ENCODE measurements around the gene WDR81.

Gene WDR81

DNA sequence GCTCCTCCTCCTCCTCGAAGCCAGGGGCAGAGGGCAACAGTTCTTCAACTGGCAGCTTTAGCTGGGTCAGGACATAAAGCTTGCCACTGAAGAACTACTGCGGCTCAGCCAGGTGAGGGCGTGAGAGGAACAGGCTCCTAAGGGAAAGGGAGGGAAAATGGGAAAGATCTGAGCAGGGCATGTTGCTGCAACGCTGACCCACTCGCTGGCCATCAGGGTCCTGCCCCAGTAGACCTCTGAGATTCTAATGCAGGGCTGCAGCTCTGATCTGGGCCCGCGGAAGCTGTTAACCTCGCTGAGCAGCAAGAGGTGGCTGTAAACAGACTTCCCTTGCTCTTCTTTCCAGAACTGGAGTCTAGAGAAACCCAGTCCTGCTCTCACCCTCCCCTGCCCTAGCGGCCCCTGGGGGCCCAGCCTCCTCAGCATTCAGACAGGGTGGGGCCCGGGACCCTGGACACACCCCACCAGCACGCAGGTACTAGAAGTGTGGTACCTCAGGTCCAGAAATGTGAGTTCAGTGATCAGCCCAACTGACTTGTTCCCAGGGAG is 10.6 kb upstream of the WDR81 start:
- peak; percentile 56 for DNase-seq (ENCODE audit: low read depth)
- TF ChIP-seq, protein P1, sequence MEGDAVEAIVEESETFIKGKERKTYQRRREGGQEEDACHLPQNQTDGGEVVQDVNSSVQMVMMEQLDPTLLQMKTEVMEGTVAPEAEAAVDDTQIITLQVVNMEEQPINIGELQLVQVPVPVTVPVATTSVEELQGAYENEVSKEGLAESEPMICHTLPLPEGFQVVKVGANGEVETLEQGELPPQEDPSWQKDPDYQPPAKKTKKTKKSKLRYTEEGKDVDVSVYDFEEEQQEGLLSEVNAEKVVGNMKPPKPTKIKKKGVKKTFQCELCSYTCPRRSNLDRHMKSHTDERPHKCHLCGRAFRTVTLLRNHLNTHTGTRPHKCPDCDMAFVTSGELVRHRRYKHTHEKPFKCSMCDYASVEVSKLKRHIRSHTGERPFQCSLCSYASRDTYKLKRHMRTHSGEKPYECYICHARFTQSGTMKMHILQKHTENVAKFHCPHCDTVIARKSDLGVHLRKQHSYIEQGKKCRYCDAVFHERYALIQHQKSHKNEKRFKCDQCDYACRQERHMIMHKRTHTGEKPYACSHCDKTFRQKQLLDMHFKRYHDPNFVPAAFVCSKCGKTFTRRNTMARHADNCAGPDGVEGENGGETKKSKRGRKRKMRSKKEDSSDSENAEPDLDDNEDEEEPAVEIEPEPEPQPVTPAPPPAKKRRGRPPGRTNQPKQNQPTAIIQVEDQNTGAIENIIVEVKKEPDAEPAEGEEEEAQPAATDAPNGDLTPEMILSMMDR (IDR thresholded peaks at IDR 0.05; ENCODE audit: low read length, missing control alignments): peak; percentile 50
- H3K4me3 ChIP-seq (replicated peaks; ENCODE audit: low read depth, low read length): peak overlapping the region; percentile 88

DNA sequence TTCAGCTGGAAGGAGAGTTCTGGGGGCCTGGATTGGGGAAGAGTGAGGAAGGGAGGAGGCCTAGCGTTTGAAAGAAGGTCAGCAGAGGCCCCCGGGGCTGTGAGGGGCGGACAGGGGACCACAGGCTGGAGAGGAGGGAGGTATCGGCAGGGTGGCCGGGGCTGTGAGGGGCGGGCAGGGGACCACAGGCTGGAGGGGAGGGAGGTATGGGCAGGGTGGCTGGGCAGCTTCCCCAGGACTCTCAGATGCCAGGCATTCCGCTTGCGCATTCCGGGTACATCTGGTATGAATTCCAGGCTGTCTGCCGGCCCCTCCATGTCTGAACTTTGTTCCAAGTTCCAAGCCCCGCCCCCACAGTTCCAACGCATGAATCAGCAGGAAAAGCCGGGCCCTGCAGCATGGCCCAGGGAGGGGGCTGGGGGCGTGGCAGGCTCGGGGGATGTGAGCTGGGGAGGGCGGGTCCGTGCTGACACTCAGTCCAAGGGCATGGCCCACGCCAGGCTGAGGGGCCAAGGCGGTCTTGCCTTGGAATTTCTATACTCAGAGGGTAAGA is 10.0 kb upstream of the WDR81 start:
- DNase-seq (ENCODE audit: low read depth): peak; percentile 98
- TF ChIP-seq, protein P1 (IDR thresholded peaks at IDR 0.05; ENCODE audit: low read length, missing control alignments): no peak
- peak overlapping the region; percentile 88 for H3K4me3 ChIP-seq (replicated peaks; ENCODE audit: low read depth, low read length)

DNA sequence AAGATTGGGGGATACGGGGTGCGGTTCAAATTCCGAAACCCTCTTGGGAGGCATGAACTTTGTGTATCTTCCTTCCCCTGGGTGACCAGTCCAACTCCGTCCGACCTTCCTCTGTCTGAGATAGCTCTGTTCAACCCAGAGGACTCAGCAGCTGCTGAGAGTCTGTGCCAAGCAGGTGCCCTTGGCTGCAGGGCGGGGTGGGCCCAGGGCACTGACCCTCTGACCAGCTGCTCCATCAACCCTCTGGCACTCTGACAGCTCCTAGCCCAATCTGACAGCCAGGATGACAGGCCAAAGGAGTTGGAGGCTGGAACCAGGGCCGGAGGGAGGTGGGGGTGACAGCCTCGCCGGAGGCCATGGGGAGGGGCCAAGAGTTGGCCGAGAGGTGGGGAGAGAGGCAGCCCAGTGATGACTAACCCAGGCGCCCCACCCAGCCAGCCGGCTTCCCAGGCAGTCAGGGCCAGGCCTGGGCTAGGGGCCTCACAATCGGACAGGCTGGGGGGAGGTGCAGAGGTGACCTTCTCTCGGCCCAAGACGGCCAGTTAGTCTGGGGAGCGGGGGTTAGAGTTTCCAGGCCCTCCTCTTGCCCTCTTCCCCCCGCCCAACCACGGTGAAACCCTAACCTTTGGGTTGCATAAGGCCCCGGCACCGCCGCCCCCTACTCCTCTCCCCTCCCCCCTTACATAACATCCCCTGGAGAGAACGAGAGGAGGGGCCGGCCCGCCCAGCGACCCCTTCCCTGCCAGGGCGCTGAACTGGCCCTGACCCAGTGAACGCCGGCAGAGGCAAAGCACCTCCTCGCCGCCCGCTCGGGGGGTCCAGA is 9.3 kb upstream of the WDR81 start:
- peak overlapping the region; percentile 88 for H3K4me3 ChIP-seq (replicated peaks; ENCODE audit: low read depth, low read length)
- peak; percentile 91 for DNase-seq (ENCODE audit: low read depth)
- TF ChIP-seq, protein P1 (IDR thresholded peaks at IDR 0.05; ENCODE audit: low read length, missing control alignments): no peak

DNA sequence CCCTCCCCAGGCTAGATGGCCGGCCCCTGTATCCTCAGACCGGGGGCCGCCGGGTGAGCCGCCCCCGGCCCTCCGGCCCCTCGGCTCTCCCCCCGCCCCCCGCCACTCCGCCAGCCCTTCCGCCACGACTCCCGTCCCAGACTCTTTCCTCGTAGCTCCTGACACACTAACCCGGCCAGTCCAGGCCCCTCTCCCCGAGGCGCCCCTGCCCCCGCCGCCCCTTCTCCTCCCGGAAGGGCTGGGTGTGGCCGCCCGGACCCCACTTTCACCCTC is 8.8 kb upstream of the WDR81 start:
- H3K4me3 ChIP-seq (replicated peaks; ENCODE audit: low read depth, low read length): peak overlapping the region; percentile 88
- TF ChIP-seq, protein P1 (IDR thresholded peaks at IDR 0.05; ENCODE audit: low read length, missing control alignments): no peak
- no peak for DNase-seq (ENCODE audit: low read depth)

DNA sequence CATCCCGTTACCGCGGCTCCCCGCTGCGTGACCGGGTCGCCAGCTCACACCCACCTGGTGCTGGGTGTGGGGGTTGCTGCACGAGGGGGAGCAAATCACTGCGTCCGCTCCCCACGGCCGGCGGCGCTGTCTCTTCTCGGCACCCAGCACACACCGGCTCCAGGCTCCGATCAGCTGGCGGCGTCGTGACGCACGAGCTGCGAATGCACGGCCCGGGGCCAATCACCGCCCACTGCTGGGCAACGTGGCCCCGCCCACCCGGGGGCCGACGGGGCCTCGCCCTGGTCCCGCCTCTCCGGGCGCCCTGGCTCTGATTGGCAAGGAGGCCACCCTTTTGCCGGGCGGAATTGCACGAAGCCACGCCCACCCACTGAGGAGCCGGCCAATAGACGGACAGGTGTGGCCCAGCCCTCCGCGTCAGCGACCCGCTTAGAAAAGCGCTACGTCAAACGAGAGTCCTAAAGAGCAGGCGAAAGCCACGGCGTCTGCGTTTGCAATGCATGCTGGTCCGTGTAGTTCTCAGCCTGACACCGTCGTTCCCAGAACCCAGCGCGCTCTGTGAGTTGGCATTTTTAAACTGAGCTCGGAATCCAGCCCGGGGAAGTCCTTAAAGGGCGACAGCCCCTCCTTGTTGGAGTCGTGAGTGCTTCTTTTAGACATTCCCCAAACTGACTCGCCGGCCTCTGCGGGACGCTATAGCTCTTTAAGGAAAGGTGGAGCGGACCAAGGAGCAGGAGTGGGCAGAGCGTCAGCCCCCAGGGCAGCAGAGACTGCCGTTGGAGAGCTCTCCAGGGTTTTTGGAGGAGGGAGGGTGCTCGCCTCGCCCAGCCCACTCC is 8.2 kb upstream of the WDR81 start:
- DNase-seq (ENCODE audit: low read depth): peak; percentile 100
- peak overlapping the region; percentile 88 for H3K4me3 ChIP-seq (replicated peaks; ENCODE audit: low read depth, low read length)
- TF ChIP-seq, protein P1 (IDR thresholded peaks at IDR 0.05; ENCODE audit: low read length, missing control alignments): peak; percentile 11

DNA sequence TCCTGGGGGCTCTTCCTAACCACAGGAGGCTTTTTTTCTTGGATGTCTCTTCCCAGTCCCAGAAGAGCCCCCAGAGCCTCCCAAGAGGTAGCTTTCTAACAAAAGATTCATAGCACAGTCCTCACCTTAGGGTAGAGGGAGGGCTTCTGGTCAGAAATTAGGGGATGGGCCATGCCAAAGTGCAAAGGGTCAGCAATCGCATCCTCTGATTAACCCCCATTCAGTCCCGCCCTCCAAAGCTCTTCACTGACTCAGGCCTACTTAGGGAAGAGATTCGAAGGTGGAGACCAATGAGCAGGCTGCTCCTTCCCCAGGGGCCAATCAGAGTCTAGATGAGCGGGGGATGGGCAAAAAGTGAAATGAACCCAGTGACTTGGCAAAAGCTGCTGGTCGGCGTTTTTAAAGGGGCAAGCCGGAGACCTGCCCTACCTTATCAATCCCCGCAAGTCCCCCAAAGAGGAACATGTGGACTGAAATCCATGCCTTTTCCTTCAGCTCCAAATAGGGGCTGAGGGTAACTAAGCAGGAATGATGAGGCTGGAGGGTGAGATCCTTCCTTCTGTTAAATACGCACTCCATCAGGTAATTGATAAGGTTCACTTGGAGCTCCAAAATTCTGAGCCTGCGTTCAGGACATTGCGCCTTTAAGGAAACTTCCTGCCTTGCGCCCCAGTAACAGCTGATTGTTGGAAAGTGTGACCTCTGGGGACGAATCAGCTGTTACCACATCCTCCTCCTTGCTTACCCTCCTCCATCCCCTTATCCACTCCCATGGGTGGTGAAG is 7.4 kb upstream of the WDR81 start:
- peak; percentile 99 for DNase-seq (ENCODE audit: low read depth)
- TF ChIP-seq, protein P1 (IDR thresholded peaks at IDR 0.05; ENCODE audit: low read length, missing control alignments): no peak
- peak overlapping the region; percentile 76 for H3K4me3 ChIP-seq (replicated peaks; ENCODE audit: low read depth, low read length)
